ENCODE data around the gene PCDHA3. TPM values are rescaled to one million over a fixed set of nuclear protein-coding genes. Genes with fewer than 3 reads are reported as not detected.
A peak's percentile ranks its signal among the peaks of the same experiment; 100 is the strongest.

Gene PCDHA3
- polyA plus RNA-seq, 3 donors: not detected

DNA sequence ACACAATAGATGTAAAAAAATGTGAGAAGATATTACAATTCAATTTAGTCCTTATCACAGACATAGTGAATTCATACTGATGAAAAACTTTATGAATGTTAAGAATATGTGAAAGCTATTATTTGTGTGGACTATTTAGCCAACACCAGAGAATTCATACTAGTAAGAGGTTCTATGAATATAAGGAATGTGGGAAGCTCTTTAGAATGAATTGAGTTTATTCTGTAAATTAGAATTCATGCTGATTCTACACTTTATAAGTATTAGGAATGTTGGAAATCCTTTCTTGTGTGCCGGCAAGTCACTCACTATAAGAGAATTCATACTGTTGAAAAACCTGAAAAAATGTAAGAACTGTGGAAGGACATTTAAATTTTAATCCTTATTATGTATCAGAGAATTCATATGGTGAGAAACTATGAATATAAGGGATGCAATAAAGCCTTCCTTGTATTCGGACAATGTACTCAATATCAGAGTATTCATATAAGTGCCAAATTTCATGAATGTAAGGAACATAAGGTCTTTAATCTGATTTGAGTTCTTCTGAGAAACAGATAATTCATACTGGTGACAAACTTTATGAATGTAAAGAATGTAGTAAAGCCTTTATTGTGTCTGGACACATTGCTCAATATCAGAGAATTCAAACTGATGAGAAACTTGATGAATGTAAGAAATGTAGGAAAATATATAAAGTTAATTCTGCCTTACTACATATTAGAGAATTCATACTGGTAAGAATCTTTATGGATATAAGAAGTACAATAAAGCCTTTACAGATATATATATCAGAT, 36.5 kb upstream of the PCDHA3 start:
- no peak overlapping the region for H3K4me2 ChIP-seq (replicated peaks; ENCODE audit: extremely low read depth, low read length, poor library complexity, severe bottlenecking)
- H4K20me1 ChIP-seq (ENCODE audit: insufficient read depth, low read length): no peaks in the 10 kb centered on the region
- Mint-ChIP-seq H3K36me3 (no peaks in the 10 kb centered on the region), H3K4me1 (no peaks in the 10 kb centered on the region), H3K27me3 (ENCODE audit: low read depth in 3 of 3) (peaks cover 0 to 2% (median 2%) of the 10 kb centered on the region in 3 donors), H3K27ac (no peak overlapping the region), H3K9me3 (peaks cover 38 to 87% (median 80%) of the 10 kb centered on the region in 7 donors), H3K4me3 (no peak overlapping the region)
- intact Hi-C loops (cut with micrococcal nuclease): no loop called here
- H3K9ac ChIP-seq (ENCODE audit: insufficient read depth, low read length, poor library complexity, severe bottlenecking): no peak overlapping the region
- H2AFZ ChIP-seq (ENCODE audit: insufficient read depth, low read depth, low read length, poor library complexity, severe bottlenecking): no peak overlapping the region
- no CpG with 5 or more reads among the region's 2 CpGs for WGBS (ENCODE audit: insufficient coverage)
- no peaks in the 10 kb centered on the region for H3K4me1 ChIP-seq (ENCODE audit: control insufficient read depth in 1 of 2, insufficient read depth in 2 of 2, low read length in 2 of 2)
- no peaks in the 10 kb centered on the region for H3K27me3 ChIP-seq (ENCODE audit: control insufficient read depth in 2 of 2, insufficient read depth in 2 of 2, low read length in 2 of 2)
- peak overlapping the region in 1 of 3 experiments; percentile 4 for H3K4me3 ChIP-seq (replicated peaks in 1 of 3; ENCODE audit: low read depth in 2 of 3, low read length in 3 of 3)
- TF ChIP-seq, protein P1, sequence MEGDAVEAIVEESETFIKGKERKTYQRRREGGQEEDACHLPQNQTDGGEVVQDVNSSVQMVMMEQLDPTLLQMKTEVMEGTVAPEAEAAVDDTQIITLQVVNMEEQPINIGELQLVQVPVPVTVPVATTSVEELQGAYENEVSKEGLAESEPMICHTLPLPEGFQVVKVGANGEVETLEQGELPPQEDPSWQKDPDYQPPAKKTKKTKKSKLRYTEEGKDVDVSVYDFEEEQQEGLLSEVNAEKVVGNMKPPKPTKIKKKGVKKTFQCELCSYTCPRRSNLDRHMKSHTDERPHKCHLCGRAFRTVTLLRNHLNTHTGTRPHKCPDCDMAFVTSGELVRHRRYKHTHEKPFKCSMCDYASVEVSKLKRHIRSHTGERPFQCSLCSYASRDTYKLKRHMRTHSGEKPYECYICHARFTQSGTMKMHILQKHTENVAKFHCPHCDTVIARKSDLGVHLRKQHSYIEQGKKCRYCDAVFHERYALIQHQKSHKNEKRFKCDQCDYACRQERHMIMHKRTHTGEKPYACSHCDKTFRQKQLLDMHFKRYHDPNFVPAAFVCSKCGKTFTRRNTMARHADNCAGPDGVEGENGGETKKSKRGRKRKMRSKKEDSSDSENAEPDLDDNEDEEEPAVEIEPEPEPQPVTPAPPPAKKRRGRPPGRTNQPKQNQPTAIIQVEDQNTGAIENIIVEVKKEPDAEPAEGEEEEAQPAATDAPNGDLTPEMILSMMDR (IDR thresholded peaks at IDR 0.05): no peak
- H3K79me2 ChIP-seq (ENCODE audit: insufficient read depth, low read length): no peaks in the 10 kb centered on the region
- no peak for DNase-seq
- no peaks in the 10 kb centered on the region for H3K36me3 ChIP-seq (replicated peaks in 1 of 2; ENCODE audit: control insufficient read depth in 1 of 2, insufficient read depth in 2 of 2, low read length in 2 of 2)
- H3K27ac ChIP-seq (ENCODE audit: low read depth in 1 of 2, low read length in 2 of 2): no peak overlapping the region
- peaks cover 47 to 94% of the 10 kb centered on the region in 2 donors for H3K9me3 ChIP-seq (replicated peaks in 1 of 2; ENCODE audit: control insufficient read depth in 1 of 2, insufficient read depth in 1 of 2, low read length in 2 of 2)

DNA sequence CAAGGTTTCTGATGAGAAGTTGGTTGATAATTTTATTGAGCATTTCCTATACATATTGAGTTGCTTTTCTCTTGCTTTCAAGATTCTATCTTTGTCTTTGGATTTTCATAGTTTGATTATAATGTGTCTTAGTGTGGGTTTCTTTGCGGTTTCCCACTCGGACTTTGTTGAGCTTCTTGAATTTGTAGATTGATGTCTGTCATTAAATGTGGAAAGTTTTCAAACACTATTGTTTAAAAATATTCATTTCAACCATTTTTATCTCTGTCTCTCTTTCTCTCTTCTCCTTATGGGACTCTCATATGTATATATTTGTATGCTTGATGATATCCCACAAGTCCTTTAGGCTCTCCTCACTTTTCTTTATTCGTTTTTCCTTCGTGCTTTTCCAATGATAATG, 33.4 kb upstream of the PCDHA3 start:
- Histone ChIP-seq H4K20me1 (ENCODE audit: insufficient read depth, low read length) (no peaks in the 10 kb centered on the region), H3K4me2 (replicated peaks; ENCODE audit: extremely low read depth, low read length, poor library complexity, severe bottlenecking) (no peak overlapping the region), H3K4me1 (ENCODE audit: control insufficient read depth in 1 of 2, insufficient read depth in 2 of 2, low read length in 2 of 2) (no peaks in the 10 kb centered on the region), H3K4me3 (replicated peaks in 1 of 3; ENCODE audit: low read depth in 2 of 3, low read length in 3 of 3) (no peak overlapping the region), H3K27me3 (ENCODE audit: control insufficient read depth in 2 of 2, insufficient read depth in 2 of 2, low read length in 2 of 2) (no peaks in the 10 kb centered on the region), H2AFZ (ENCODE audit: insufficient read depth, low read depth, low read length, poor library complexity, severe bottlenecking) (no peak overlapping the region), H3K36me3 (replicated peaks in 1 of 2; ENCODE audit: control insufficient read depth in 1 of 2, insufficient read depth in 2 of 2, low read length in 2 of 2) (no peaks in the 10 kb centered on the region), H3K27ac (ENCODE audit: low read depth in 1 of 2, low read length in 2 of 2) (no peak overlapping the region), H3K9ac (ENCODE audit: insufficient read depth, low read length, poor library complexity, severe bottlenecking) (no peak overlapping the region), H3K9me3 (replicated peaks in 1 of 2; ENCODE audit: control insufficient read depth in 1 of 2, insufficient read depth in 1 of 2, low read length in 2 of 2) (peaks cover 39 to 99% of the 10 kb centered on the region in 2 donors), H3K79me2 (ENCODE audit: insufficient read depth, low read length) (no peaks in the 10 kb centered on the region)
- no peak for DNase-seq
- H3K4me1 Mint-ChIP-seq: no peaks in the 10 kb centered on the region
- TF ChIP-seq, protein P1 (IDR thresholded peaks at IDR 0.05): no peak
- intact Hi-C loops (cut with micrococcal nuclease): no loop called here
- H3K9me3 Mint-ChIP-seq: peaks cover 34 to 85% (median 66%) of the 10 kb centered on the region in 7 donors
- no peak overlapping the region for H3K4me3 Mint-ChIP-seq
- H3K27ac Mint-ChIP-seq: no peak overlapping the region
- no CpG with 5 or more reads among the region's 4 CpGs for WGBS (ENCODE audit: insufficient coverage)
- H3K27me3 Mint-ChIP-seq (ENCODE audit: low read depth in 3 of 3): peaks cover 0 to 6% (median 0%) of the 10 kb centered on the region in 3 donors
- no peaks in the 10 kb centered on the region for H3K36me3 Mint-ChIP-seq
